ENCODE data around the gene AATF. TPM values are rescaled to one million over a fixed set of nuclear protein-coding genes. Genes with fewer than 3 reads are reported as not detected.
A peak's percentile ranks its signal among the peaks of the same experiment; 100 is the strongest.

Gene AATF, protein sequence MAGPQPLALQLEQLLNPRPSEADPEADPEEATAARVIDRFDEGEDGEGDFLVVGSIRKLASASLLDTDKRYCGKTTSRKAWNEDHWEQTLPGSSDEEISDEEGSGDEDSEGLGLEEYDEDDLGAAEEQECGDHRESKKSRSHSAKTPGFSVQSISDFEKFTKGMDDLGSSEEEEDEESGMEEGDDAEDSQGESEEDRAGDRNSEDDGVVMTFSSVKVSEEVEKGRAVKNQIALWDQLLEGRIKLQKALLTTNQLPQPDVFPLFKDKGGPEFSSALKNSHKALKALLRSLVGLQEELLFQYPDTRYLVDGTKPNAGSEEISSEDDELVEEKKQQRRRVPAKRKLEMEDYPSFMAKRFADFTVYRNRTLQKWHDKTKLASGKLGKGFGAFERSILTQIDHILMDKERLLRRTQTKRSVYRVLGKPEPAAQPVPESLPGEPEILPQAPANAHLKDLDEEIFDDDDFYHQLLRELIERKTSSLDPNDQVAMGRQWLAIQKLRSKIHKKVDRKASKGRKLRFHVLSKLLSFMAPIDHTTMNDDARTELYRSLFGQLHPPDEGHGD
- 10 to 100 TPM; 19.6 to 26.2 (median 21.9) TPM for polyA plus RNA-seq (ENCODE audit: insufficient read length in 10 of 10)
- long read RNA-seq, donor 1, transcript AATF-208 (12 exons, 2,141 nt) = major isoform, 6 of 6 reads
- long read RNA-seq, donor 1, partial matches to known transcripts = 0 of 6 reads
- long read RNA-seq, donor 1, other reads (novel, unspliced or antisense) = 0 of 6 reads
- long read RNA-seq, donor 2, partial matches to known transcripts = 0 of 2 reads
- long read RNA-seq, donor 2, other reads (novel, unspliced or antisense) = 0 of 2 reads
- long read RNA-seq, donor 3 = 0 reads
- long read RNA-seq, donor 4, partial matches to known transcripts = 0 of 3 reads
- long read RNA-seq, donor 4, other reads (novel, unspliced or antisense) = 0 of 3 reads
- long read RNA-seq, donor 5, partial matches to known transcripts = 0 of 2 reads
- long read RNA-seq, donor 5, other reads (novel, unspliced or antisense) = 0 of 2 reads
- long read RNA-seq, donor 6, partial matches to known transcripts = 0 of 2 reads
- long read RNA-seq, donor 6, other reads (novel, unspliced or antisense) = 0 of 2 reads
- long read RNA-seq, donor 7, partial matches to known transcripts = 0 of 5 reads
- long read RNA-seq, donor 7, other reads (novel, unspliced or antisense) = 0 of 5 reads
- long read RNA-seq, donor 8, transcript AATF-208 (12 exons, 2,141 nt) = major isoform, 5 of 6 reads
- long read RNA-seq, donor 8, partial matches to known transcripts = 0 of 6 reads
- long read RNA-seq, donor 8, other reads (novel, unspliced or antisense) = 0 of 6 reads
- long read RNA-seq, donor 9 = 0 reads

DNA sequence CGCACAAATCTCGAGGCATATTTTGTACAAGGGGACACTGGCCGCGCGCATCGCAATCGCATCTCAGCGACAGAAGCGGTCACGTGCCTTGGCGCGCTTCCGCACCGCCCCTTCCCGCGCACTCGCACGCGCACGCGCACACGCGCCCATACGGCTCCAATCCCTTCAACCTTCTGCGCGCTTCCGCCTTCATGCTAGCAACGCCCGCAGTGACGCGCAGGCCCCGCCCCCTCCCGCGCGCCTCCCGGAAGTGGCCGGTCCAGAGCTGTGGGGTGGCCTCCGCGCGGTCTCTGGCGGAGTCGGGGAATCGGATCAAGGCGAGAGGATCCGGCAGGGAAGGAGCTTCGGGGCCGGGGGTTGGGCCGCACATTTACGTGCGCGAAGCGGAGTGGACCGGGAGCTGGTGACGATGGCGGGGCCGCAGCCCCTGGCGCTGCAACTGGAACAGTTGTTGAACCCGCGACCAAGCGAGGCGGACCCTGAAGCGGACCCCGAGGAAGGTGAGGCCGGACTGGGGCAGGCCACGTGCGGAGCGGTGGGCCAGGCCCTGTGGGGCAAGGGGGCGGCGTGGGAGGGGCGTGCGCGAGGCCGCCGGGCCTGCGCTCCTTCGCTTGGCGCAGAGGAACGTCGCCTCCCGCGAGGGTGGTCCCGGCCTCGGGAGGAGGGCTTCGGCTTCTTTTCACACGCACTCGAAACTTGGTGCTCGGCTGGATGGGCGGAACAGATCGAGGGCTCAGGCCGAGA, at the start of gene AATF:
AATF (plus strand) TSS at position 238 of the 744 bp plus-strand sequence; CDS start at position 410, 172 bp downstream.
- DNase-seq = peak; percentile 96 to 99 (median 98)

DNA sequence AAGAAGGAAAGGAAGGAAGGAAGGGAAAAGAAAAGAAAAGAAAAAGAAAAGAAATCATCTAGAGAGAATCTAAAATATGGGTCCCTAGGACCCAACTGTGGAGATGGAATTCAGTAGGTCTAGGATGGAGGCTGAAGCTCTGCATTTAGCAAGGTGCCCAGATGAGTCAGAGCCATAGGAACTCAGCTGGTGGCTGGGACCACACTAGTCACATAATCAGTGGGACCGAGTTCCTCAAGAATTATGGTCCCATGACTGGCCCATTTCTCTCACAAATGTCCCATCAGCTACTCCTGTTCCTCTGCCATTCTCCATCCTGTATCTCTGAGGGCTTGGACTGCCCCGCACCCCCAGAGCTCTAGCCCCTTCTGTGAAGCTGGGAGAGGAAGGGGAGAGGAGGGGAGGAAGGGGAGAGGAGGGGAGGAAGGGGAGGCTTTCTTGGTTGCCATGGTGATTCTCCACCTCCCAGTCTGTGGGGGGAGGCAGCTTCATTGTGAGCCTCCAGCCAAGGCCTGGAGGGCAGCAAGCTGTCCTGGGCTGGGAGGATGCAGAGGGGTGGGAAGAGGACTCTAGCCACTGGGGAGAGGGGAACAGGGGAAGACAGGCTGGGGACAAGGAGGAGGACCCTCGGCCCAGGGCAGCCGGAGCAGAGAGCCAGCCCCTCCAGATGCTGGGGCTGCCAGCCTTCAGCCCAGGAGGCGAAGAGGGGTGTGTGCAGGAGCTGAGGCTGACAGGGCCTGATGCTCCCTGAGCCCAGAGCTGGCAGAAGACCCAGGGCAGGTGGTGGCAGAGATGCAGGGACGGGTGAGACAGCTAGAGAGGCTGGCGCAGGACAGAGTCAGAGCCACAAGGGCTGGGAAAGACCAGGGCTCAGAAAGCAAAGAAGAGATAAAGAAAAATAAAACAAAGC, 49.2 kb upstream of the AATF start:
- peak in 1 of 3 donors; percentile 25 for DNase-seq

DNA sequence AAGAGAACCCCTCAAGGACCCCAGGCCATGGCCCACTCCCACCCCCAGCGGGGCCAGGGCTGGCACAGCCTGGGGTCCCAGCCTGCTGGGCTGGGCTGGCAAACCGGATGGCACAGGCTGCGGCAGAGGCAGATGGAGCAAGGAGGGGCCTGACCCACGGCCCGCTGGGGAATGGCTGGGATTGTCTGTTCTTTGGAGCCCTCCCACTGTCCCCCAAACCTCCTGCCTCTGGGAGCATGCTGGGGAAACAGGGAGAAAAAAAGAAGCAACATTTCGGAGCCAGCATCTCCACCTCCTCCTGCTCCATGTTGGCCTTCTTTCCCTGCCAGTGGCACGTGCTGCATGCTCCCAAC, 48.6 kb upstream of the AATF start:
- no peak for DNase-seq

DNA sequence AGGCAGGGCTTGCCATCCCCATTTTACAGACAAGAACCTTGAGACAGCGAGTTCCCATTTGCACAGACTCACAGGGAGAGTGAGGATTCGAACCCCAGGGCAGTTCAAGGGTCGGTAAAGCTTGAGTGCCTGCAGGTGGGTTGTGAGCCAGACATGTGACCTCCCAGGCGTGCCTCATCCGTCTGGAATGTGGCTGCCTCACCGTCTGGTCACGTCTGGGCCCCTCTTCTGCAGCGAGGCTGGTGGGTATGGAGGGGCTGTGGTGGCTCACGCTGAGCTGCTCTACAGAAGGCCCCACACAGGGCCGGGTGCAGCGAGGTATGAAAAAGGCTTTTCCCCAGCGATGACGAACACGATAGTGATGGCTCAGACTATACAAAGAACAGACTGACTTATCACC, 47.2 kb upstream of the AATF start:
- DNase-seq = peak in 1 of 3 donors; percentile 38

DNA sequence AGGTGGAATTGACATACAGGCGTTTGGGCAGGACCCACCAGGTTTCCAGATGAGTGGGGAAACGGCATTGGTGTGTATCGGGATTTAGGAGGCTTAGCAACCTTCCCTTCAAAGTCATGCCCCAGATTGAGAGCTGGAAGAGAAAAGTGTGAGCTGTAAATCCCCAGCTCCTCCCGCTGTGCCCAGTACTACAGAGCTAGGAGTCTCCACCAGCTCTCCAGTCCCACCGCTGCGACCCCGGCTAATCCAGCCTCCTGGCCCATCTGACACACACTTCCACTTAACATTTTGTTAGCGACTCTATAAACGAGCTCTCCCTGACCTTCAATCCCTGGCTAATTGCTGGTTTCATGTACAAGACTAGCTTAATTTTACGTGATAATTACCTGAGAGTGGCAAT, 41.3 kb upstream of the AATF start:
- no peak for DNase-seq

DNA sequence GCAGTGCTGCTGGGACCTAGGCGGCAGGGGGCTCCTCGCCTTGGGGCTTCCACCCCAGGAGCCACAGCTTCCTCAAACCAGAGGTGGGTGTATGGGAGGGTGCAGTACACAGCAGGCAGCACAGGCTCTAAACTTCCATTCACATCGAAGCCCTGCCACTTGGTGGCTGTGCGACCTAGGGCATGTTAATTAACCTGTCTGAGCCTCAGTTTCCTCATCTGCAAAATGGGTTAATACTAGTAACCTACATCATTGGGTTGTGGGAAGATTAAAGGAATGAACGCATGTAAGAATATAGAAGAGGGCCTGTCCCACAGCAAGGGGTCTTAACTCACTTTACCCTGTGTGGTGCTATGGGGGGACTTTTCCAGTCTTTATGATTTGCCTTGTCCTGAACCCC, 38.2 kb upstream of the AATF start:
- DNase-seq = no peak

DNA sequence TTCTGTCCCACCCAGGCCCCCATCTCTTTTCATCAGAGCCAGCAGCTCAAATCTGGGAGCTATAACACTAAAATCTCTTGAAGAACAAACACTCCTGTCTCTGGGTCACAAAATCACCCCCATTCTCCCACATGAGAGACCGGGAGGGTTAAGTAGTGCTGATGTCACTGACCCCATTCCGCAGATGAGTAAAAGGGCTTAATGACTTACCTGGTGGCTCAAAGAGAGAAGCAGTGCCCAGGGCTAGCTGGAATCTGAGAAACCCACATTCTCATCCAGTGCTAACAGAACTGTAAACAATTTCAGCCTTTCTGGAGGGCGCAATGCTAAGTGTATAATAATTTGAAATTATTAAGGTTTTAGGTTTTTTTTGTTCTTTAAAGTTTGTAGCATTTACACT, 37.8 kb upstream of the AATF start:
- DNase-seq = no peak

- DNase-seq = no peak
Measured at GRCh38 chr17:36913132-36913531, 35.6 kb upstream of the AATF start.

DNA sequence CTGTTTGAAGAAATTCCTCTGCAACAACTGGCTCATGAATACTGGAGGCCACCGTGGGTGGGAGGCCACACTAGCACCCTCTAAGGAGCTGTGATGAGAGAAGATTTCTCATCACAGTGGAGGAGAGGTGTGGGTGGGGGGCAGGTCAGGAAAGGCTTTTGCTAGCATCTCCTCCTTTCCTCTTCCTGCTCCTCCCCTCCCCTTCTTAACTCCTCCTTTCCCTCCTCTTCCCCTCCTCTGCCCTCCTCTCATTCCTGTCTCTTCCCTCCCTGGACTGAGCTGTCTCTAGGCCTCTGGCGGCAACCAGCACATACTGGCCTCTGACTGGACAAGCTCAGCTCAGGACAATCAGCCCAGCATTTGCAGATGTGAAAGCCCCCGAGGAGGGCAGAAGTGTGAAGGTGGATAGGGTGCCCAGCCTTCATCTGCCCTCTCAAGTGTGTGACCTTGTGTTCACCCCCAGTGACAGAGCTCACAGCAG, 30.5 kb upstream of the AATF start:
- DNase-seq = no peak

GRCh38 chr17:36919407-36919968, 29.3 kb upstream of the AATF start:
- DNase-seq = no peak

DNA sequence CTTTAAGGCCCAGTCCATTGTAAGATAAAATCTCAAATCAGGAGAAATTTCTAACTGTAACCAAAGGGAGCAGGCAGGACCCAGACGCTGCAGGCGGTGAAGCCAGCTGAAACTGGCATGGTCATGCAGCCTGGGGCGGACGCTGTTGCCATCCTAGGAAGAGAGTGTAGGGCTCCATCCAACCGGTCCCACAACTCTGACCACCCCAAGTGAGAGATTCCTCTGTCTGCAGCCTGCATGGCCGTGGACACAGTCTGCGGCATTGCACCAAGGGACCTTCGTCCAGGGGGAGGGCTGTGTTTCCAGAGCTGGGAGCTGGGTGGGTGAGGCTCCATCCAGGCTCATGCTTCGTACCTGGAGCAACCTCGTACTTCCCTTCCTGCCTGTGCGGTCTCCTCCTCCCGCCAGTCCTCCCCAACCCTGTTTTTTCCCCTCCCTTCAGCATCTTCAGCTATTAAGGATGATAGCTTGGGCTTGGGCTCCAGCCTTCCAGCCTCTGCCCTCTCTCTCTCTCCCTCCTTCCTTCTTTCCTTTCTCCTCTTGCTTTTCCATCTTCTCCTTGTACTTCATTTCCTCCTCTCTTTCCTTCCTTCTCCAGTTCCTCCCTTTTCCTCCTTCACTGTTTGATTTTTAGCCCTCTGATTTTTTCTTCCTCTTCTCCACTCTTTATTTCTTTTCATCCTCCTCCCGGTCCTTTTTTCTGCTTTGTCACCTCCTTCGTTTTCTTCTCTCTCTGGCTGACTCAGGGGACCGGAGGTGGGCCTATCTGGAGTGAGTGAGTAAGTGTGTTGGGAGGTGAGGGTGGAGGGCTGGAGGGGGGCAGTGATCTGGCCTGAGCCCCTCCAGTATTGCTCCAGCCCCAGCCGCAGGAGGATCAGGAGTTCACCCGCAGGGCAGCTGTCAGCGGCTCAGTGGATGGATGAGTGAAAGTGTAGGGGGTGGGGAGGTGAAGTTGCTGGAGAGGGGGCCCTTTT, 28.4 kb upstream of the AATF start:
- no peak for DNase-seq

DNA sequence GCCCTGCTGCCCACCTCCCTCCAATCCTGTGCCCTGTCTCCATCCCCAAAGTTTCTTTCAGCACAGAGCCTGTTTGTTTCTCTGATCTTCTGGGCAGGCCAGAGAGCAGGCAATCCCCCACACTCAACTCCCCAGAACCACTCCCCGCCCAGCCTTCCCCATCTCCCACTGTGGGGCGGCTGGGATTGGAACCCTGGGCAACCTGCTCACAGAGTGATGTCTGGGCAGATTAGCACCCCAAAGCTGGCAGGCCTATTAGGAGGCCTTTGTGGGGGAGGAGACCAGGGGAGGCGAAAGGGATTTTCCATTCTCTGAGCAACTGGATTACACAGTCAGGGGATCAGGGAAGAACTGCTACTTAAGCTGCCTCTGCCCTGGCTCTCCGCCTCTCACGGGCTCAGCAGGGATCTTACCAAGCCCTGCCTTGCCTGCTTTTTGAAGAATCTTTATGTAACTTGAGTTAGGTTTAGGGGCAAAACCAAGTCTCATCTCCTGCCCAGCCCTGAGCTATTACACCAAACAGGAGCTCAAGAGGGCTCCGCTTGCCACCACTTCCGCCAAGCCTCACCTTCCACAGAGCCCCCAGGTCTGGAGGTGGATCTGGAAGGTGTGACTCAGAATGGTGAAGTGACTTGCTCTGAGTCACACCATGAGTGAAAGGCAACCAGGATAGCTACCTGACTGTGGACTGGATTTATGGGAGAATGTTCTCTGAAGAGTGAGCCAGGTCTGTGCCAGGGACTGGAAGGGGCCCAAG, 27.5 kb upstream of the AATF start:
- DNase-seq = no peak

DNA sequence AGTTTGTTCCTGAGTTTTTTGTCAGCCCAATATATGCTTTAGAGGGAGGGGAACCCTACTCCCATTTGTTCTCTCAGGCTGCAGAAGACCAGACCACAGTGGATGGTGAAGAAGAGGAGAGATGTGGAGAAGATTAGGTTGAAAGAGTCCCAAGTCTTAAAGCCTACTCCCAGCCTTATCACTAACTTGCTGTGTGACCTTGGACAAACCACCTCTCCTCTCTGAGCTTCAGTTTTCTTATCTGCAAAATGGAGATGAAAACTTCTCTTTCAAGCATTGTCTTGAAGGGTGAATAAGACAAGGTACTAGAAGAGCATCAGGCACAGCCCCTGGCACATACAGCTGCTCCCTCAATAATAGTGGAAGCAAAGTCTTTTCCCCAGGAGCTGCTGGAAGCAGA, 26.6 kb upstream of the AATF start:
- DNase-seq = no peak

- DNase-seq = no peak
Measured at GRCh38 chr17:36923814-36924221, 24.9 kb upstream of the AATF start.

GRCh38 chr17:36926226-36926625, 22.5 kb upstream of the AATF start:
- DNase-seq = no peak

DNA sequence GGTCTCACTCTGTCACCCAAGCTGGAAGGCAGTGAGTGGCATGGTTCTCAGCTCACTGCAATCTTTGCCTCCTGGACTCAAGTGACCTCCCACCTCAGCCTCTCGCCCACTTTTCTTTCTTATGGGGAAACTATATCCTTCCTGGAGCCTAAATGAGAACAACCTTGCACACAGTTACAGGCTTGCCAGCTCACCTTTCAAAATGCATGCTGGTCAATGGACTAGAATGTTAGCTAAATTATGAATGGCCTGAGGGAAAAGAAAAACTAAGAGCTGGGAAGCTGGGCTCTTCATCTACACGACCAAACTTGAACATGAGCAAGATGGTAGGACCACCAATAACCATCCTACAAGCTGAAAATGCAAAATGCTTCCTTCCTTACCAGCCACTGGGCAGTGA, 22.1 kb upstream of the AATF start:
- DNase-seq = no peak

Data from muscle of back (tissue), 13 donors.